Lung (tissue), 12 donors: ENCODE data around the gene SCEL. TPM values are rescaled to one million over a fixed set of nuclear protein-coding genes. Genes with fewer than 3 reads are reported as not detected.
"Not testable (repeated sequence)": the region's sequence is repeated elsewhere in the genome, so short reads cannot be mapped to it uniquely, and the experiment has no call there.

ENCODE experiments used
- ATAC-seq: fragments of 200-7000 bp; cut with Tn5 transposase; one replicate; pipeline ENCODE4 v1.9.1; 2020; ENCODE audit warnings: moderate number of reproducible peaks; ENCODE audit not compliant: insufficient read depth, low FRiP score
- DNase-seq, 3 donors: peaks; one replicate each; pipeline ENCODE4 v3.0.0-alpha.2; 2013 to 2017
- H3K27ac ChIP-seq, 2 donors: one replicate each; pipeline ENCODE4 v1.5.1; 2013; ENCODE audit warnings: mild to moderate bottlenecking in 2 of 2, moderate library complexity in 2 of 2, control low read depth in 1 of 2, inconsistent platforms in 1 of 2, low read depth in 1 of 2, low read length in 1 of 2
- H3K27me3 ChIP-seq, 3 donors: one replicate each; pipeline ENCODE4 v1.5.1; 2013; ENCODE audit warnings: low read length in 2 of 3; ENCODE audit not compliant: control insufficient read depth in 3 of 3, insufficient read depth in 3 of 3
- H3K36me3 ChIP-seq, 4 donors: one replicate each; pipeline ENCODE4 v1.5.1; 2013; ENCODE audit warnings: low read length in 4 of 4, mild to moderate bottlenecking in 1 of 4, moderate library complexity in 1 of 4; ENCODE audit not compliant: control insufficient read depth in 4 of 4, insufficient read depth in 4 of 4
- H3K4me1 ChIP-seq, 5 donors: one replicate each; pipeline ENCODE4 v1.5.1; 2013; ENCODE audit warnings: low read length in 5 of 5, mild to moderate bottlenecking in 2 of 5, moderate library complexity in 1 of 5; ENCODE audit not compliant: control insufficient read depth in 5 of 5, insufficient read depth in 5 of 5
- H3K4me3 ChIP-seq: one replicate; pipeline ENCODE4 v1.5.1; 2013; ENCODE audit warnings: mild to moderate bottlenecking, control low read depth, moderate library complexity
- H3K9ac ChIP-seq, 2 donors: one replicate each; pipeline ENCODE4 v1.5.1; 2013; ENCODE audit warnings: low read length in 2 of 2, control low read depth in 1 of 2; ENCODE audit not compliant: insufficient read depth in 1 of 2
- H3K9me3 ChIP-seq, 4 donors: one replicate each; pipeline ENCODE4 v1.5.1; 2013; ENCODE audit warnings: low read length in 3 of 4, mild to moderate bottlenecking in 1 of 4, moderate library complexity in 1 of 4; ENCODE audit not compliant: control insufficient read depth in 4 of 4, insufficient read depth in 3 of 4
- CTCF ChIP-seq: IDR thresholded peaks from 2 replicates; pipeline ENCODE4 v1.5.1; 2012; ENCODE audit warnings: mild to moderate bottlenecking; ENCODE audit errors: control extremely low read depth, extremely low read depth
- WGBS, 2 donors: extraction: QIAGEN DNeasy Blood & Tissue Kit; methylation state at CpG; one replicate each; pipeline ENCODE4 v1.1.7; 2013; 5-methylcytosine and 5-hydroxymethylcytosine counted together
- polyA plus RNA-seq, 2 donors: library from polyadenylated mRNA; stranded (reverse); fragments of 200-250 nt; gene quantifications; one replicate each; pipeline ENCODE4 v1.2.1, GENCODE V29; 2013
- total RNA-seq, 2 donors: library from RNA; depleted of rRNA in 1 of 2; stranded (reverse); fragments of >200 nt in 1 of 2; gene quantifications; one replicate each; pipeline ENCODE4 v1.2.1, GENCODE V29; 2014 to 2021
- donor health status: control.
- donor health status: control.
- donor health status: Bipolar disorder and iron deficiency.
- donor health status: healthy.
- donor health status: DM: yes; HTN: yes; CAD: no.

Gene SCEL
- total and polyA plus RNA-seq, 4 donors = 6.0 to 62.1 (median 24.7) TPM

DNA sequence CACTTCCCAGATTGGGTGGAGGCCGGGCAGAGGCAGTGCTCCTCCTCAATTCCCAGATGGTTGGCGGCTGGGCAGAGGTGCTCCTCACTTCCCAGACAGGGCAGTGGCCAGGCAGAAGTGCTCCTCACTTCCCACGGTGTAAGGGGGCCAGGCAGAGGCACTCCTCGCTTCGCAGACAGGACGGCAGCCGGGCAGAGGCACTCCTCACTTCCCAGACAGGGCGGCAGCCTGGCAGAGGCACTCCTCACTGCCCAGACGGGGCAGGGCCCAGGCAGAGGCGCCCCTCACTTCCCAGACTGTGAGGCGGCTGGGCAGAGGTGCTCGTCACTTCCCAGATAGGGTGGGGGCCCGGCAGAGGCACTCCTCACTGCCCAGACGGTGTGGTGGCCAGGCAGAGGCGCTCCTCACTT lies 125.3 kb downstream of the SCEL start:
- no peak for TF ChIP-seq CTCF
- no peak for ATAC-seq
- 88 to 93% methylated on average over 15 of the region's 15 CpGs for WGBS, 2 donors

DNA sequence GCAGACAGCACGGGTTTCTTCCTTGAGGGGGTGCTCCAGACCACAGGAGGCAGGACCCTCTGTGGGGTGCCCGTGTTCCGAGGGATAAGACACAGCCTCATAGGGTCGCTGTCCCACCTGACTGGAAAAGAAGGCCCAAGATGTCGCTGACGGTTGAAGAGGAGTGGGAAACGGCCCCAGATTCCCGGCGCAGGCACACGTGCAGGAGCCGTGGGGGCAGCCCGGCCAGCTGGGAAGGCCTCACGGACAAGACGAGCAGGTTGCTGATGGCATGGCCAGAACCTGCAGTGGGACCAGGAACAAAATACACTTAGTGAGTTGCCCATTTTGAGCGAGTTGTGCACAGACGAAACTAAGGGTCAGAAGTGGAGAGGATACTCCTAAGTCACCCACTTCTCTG lies 126.8 kb downstream of the SCEL start:
- WGBS, 2 donors = 89 to 96% methylated on average over 16 of the region's 16 CpGs
- H3K9ac ChIP-seq, DNase-seq, H3K4me3 ChIP-seq, H3K4me1 ChIP-seq, ATAC-seq, H3K27ac ChIP-seq, H3K36me3 ChIP-seq, H3K9me3 ChIP-seq, H3K27me3 ChIP-seq: not testable (repeated sequence)

More for the DNA sequence above, 125.3 kb downstream of the SCEL start:
- Histone ChIP-seq H3K36me3 (no peaks in the 10 kb centered on the region), H3K27ac (no peak overlapping the region), H3K27me3 (no peaks in the 10 kb centered on the region), H3K9ac (no peak overlapping the region), H3K4me1 (no peaks in the 10 kb centered on the region), H3K9me3 (peaks cover 0 to 6% (median 1%) of the 10 kb centered on the region in 4 donors), H3K4me3 (no peak overlapping the region)
- no peak for DNase-seq

GRCh38 chr13:77662831-77663230 lies 127.3 kb downstream of the SCEL start:
- not testable (repeated sequence) for H3K4me3 ChIP-seq, H3K9me3 ChIP-seq, H3K27ac ChIP-seq, H3K27me3 ChIP-seq, ATAC-seq, H3K36me3 ChIP-seq, H3K9ac ChIP-seq, DNase-seq, H3K4me1 ChIP-seq
- 93 to 97% methylated on average over 12 to 14 of the region's 15 CpGs for WGBS, 2 donors

DNA sequence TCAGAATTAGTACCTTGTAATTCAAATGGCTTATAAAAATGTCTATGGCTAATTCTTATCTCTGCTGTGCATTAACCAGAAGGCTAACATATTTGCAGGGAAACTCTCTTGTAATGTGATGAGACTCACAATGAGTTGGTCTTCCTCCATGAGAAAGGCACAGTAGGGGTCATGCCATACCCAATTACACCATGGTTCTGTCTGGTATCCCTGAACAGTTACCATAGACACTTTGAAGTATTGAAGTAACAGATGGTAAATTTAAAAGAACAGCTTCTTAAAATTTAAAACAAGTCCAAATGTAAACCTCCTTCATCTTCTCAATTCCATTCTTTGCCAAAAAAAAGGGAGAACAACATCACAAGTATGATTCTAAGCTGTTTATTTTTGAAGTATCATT lies 139.3 kb downstream of the SCEL start:
- Histone ChIP-seq H3K27me3 (no peaks in the 10 kb centered on the region), H3K36me3 (no peaks in the 10 kb centered on the region), H3K9ac (no peak overlapping the region), H3K27ac (no peak overlapping the region), H3K4me1 (peaks cover 0 to 6% (median 0%) of the 10 kb centered on the region in 5 donors), H3K9me3 (peaks cover 0 to 8% (median 0%) of the 10 kb centered on the region in 4 donors), H3K4me3 (no peak overlapping the region)
- peak; percentile 37 to 84 (median 83) for DNase-seq
- no peak for ATAC-seq
- no peak for TF ChIP-seq CTCF
